Stimulated activated CD4-positive, alpha-beta T cell treated with anti-CD3 and anti-CD28 coated beads, Interleukin-12 subunit alpha, Interleukin-12 subunit beta, amount 100 ng/mL, for 24 hours (primary cell): ENCODE results near the gene ARL5A.

Experiments
- DNase-seq, 2 experiments: peaks; one replicate each; pipeline ENCODE4 v3.0.0-alpha.2; 2020; ENCODE audit warnings: low read depth in 2 of 2

ARL5A gene

GRCh38 chr2:151766437-151767153 is 61.6 kb downstream of the ARL5A start:
- no peak for DNase-seq

DNA sequence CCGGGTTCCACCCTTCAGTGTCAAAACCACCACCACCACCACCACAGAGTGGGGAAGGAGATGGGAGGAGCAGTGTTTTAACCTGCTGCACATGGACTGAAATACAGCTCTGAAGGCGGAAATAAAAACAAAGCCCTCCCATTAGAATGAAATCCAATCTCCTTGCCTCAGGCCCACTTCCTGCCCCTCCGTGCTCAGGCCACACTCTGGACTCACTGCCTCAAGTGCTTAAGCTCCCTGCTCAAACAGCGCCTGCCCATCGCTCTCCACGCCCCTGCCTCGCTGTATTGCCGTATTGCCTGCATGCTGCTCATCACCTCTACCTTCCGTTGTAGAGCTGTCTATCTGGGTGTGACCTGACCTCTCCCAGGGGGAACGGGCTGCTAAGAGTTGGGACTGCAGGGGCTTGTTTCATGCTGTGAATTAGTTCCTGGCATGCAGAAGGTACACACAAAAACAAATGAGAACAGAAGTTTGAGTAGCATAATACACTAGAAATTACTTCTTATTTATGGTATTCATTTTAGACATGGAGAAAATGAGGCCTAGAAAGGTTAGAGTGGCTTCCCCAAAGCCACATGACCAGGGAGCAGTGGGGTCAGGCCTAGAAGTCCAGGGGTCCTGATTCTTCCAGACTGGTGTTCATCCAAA is 62.3 kb downstream of the ARL5A start:
- no peak for DNase-seq

- no peak for DNase-seq
Observed at GRCh38 chr2:151762694-151763093, 65.5 kb downstream of the ARL5A start.

- DNase-seq = no peak
Observed at GRCh38 chr2:151761687-151762086, 66.5 kb downstream of the ARL5A start.

- DNase-seq = no peak
Observed at GRCh38 chr2:151761193-151761592, 67.0 kb downstream of the ARL5A start.

- DNase-seq = no peak
Observed at GRCh38 chr2:151760139-151760650, 68.0 kb downstream of the ARL5A start.

DNA sequence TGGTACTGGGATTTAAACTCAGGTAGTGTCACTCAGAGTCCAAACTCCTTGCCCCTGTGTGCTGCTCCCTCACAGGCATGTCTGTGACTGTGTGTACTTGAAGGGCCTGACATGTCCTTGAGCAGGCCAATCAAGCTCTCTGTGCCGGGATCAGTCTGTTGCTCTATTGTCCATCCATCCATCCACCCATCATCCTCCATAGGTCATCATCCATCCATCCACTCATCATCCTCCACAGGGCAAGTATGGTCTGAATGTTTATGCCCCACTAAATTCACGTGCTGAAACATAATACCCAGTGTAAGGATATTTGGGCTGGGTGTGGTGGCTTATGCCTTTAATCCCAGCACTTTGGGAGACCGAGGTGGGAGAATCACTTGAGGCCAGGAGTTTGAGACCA is 69.5 kb downstream of the ARL5A start:
- DNase-seq = no peak

GRCh38 chr2:151757861-151758260 is 70.4 kb downstream of the ARL5A start:
- no peak for DNase-seq

- DNase-seq = no peak
Observed at GRCh38 chr2:151756820-151757219, 71.4 kb downstream of the ARL5A start.

DNA sequence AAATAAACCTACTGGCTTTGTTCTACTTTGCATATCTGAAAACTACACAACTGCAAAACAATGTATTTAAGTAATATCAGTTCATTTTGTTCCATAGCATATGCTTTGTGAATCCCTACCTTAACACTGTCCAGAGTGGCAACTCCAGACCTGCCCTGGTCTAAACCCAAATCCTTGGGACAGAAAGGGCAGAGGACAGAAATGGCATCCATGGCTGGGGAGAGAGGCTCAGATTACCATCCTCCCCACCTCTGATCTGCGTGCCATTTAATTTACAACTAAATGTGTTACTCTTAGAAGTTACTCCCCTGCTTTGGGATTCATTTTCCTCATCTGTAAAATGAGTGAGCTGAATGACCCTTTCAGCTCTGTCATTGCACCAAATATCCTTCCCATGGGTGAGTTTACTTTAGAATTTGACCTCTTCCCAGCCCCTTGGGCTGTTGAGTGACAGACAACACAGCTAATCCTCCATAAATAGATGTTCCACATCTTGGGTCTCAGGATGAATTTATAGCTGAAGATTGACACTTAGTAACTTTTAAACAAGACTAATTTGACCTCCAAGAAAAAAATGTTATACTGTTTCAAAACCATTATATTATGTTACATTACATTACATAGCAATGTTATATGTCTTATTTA is 73.8 kb downstream of the ARL5A start:
- DNase-seq = no peak

GRCh38 chr2:151753540-151753939 is 74.7 kb downstream of the ARL5A start:
- no peak for DNase-seq
